Sciatic nerve (tissue), 2 donors: ENCODE measurements around the gene CARMIL3. TPM values are rescaled to one million over a fixed set of nuclear protein-coding genes. Genes with fewer than 3 reads are reported as not detected.
A peak's percentile ranks its signal among the peaks of the same experiment; 100 is the strongest.
"Not testable (repeated sequence)": the region's sequence is repeated elsewhere in the genome, so short reads cannot be mapped to it uniquely, and the experiment has no call there.

Source experiments
- ATAC-seq: fragments of 200-7000 bp; cut with Tn5 transposase; one replicate; pipeline ENCODE4 v1.9.1; 2020; ENCODE audit warnings: mild to moderate bottlenecking, moderate library complexity
- DNase-seq: peaks from one replicate; pipeline ENCODE4 v3.0.0-alpha.2; 2020; ENCODE audit warnings: low spot score
- intact Hi-C: fragments of 100-400 bp; cut with DNase I; formaldehyde crosslinking; loops from one replicate; pipeline ENCODE4 v1.14.2; 2022
- total RNA-seq: library from RNA; stranded (reverse); fragmentation: NEBNext Ultra II Directional; extraction: Animal tissue kit (Norgen Biotek cat#: 25700); gene quantifications from one replicate; pipeline ENCODE4 v1.2.1, GENCODE V29; 2021
- donor health status: DM: no; HTN: no; CAD: no.
- donor health status: DM: no; HTN: no; CAD: no.

Gene CARMIL3
- total RNA-seq, 1 donor from 2014 or later = 0.58 TPM

DNA sequence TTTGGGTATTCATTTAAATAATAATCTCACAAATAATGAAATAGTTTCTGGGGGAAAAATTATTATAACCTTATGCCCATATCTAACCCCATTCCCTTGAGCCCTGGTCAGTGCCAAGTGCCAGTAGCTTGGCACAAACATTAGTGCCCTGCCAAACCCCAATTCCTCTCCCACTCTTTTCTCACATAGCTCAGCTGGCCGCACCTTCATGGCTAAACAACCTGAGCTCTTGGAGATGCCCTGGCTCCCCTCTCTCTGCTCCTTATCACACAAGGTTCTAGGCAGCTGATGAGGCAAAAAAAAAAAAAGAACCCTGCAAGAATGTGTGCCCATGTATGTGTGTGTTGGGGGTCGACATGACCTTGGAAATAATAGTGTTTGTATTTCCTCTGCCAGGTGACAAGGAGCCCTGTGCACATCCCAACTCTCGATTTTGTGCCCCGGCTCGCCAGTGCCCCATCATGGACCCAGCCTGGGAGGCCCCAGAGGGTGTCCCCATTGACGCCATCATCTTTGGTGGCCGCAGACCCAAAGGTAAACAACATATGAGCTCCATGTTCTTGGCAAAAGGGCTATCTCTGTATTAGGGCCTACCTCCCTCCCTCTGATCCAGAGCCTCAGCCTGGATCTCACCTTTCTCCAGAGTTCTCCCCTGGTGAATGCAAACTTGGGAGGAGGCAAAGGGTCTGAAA lies 50.7 kb downstream of the CARMIL3 start:
- intact Hi-C loops = no loop called here
- ATAC-seq (no peak), DNase-seq (no peak)

DNA sequence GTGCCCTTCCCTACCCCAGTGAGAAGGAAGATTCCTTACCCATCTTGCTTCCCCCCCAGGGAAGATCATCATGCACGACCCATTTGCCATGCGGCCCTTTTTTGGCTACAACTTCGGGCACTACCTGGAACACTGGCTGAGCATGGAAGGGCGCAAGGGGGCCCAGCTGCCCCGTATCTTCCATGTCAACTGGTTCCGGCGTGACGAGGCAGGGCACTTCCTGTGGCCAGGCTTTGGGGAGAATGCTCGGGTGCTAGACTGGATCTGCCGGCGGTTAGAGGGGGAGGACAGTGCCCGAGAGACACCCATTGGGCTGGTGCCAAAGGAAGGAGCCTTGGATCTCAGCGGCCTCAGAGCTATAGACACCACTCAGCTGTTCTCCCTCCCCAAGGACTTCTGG lies 51.6 kb downstream of the CARMIL3 start:
- intact Hi-C loops = no loop called here
- no peak for DNase-seq
- ATAC-seq = no peak

DNA sequence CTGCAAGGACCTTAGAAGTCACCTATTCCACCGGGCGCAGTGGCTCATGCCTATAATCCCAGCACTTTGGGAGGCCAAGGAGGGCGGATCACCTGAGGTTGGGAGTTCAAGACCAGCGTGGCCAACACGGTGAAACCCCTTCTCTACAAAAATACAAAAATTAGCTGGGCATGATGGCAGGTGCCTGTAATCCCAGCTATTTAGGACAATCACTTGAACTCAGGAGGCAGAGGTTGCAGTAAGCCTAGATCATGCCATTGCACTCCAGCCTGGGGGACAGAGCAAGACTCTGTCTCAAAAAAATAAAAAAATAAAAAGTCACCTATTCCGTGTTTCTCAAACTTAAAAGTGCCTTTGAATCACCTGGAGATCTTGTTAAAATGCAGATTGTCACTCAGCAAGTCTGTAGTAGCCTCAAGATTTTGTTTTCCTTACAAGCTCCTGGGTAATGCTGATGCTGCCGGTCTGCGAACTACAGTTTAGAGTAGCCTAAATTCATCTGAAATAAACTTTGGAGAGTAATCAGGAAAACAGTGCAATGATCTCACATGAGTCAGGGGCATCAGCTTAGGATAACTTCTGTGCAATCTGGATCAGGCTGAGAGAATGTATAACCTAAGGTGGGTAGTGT lies 53.9 kb downstream of the CARMIL3 start:
- ATAC-seq, intact Hi-C loops, DNase-seq: not testable (repeated sequence)

DNA sequence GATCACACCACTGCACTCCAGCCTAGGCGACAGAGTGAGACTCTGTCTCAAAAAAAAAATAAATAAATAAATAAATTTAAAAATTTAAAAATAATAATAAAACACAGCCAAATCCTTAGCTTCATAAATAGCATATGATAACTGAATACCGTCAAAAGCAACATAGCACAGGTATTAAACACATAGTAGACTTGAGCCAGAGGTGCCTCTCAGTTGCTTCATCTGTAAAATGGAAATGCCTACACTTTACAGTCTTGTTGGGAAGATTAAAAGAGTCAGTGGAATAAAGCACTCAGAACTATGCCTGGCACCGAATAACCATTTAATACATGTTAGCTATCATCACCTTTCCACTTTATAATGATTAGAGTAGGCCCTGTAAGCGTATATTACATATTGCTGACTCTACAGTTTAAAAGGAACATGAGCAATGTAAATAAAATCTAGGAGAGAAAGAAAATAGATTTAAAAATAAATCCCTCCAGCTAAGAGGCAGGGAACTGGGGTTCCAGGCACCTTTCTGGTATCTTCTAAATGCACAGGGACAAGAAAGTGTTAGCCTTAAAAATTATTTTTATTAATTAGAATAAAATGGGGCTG lies 55.0 kb downstream of the CARMIL3 start:
- intact Hi-C loops = no loop called here
- DNase-seq (no peak), ATAC-seq (no peak)

DNA sequence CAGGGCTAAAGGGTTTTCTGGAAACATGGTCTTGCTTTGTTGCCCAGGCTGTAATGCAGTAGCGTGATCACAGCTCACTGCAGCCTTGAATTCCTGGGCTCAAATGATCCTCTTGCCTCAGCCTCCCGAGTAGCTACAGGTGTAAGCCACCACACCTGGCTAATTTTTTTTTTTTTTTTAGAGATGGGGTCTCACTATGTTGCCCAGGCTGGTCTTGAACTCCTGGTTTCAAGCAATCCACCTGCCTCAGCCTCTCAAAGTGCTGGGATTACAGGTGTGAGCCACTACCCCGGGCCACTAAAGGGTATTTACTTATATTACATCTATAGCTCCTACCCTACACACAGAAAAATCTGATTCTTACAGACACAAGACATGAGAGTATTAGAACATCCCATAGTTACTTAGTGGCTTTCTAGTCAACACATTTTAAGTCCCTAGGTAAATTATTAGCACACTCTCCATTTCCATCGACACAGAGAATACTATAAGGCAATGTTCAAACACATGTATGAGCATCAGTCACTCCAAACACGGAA lies 56.6 kb downstream of the CARMIL3 start:
- ATAC-seq = no peak
- intact Hi-C loops = no loop called here
- no peak for DNase-seq

DNA sequence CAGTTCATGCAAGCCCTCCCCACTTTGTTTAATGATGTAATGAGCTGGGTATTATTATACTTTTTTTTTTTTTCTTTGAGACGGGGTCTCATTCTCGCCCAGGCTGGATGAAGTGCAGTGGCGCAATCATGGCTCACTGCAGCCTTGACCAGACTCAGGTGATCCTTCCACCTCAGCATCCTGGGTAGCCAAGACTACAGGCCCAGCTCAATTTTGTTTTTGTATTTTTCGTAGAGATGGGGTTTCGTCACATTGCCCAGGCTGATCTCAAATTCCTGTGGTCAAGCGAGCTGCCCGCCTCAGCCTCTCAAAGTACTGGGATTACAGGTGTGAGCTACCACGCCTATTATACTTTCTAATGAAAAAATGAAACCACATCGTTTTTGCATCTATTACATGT lies 58.3 kb downstream of the CARMIL3 start:
- ATAC-seq = no peak
- intact Hi-C loops = no loop called here
- DNase-seq = no peak

DNA sequence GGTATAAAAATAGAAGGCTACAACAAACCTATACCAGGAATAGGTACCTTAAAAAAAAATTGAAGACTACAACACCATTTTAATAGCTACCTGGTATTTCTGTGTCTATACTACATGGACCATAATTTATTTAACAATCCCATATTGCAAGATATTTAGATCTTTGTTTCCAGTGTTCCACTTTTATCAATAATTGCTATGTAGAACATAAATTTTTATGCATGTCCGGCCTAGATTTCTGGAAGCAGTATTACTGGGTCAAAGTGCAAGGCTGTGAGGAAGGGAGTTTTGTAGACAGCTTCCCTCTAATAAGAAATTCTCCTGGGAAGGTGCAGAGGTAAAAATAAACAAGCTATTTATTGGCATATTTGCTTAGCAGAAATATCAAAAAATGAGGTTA lies 58.7 kb downstream of the CARMIL3 start:
- intact Hi-C loops = no loop called here

DNA sequence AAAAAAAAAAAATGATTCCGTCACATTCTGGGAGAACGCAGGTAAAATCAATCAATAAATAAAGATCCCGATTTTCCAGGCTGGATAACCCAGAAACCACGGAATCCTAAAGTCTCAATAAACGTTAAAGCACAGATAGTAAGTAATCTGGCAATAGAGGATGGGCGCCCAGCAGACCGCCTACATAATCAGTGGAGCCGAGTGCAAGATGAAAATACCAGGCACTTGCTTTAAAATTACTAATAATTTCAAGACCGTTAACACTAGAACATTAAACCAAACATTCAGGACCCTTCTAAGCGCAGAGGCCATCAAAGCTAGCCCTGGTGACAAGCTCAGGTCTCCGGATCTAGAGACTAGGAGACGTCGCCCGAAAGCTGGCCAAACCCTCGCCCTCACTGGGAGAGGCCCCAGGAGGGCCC lies 61.6 kb downstream of the CARMIL3 start:
- no peak for DNase-seq
- ATAC-seq = no peak
- intact Hi-C loops = no loop called here

More for the DNA sequence above, 58.7 kb downstream of the CARMIL3 start:
- DNase-seq (no peak), ATAC-seq (no peak)

DNA sequence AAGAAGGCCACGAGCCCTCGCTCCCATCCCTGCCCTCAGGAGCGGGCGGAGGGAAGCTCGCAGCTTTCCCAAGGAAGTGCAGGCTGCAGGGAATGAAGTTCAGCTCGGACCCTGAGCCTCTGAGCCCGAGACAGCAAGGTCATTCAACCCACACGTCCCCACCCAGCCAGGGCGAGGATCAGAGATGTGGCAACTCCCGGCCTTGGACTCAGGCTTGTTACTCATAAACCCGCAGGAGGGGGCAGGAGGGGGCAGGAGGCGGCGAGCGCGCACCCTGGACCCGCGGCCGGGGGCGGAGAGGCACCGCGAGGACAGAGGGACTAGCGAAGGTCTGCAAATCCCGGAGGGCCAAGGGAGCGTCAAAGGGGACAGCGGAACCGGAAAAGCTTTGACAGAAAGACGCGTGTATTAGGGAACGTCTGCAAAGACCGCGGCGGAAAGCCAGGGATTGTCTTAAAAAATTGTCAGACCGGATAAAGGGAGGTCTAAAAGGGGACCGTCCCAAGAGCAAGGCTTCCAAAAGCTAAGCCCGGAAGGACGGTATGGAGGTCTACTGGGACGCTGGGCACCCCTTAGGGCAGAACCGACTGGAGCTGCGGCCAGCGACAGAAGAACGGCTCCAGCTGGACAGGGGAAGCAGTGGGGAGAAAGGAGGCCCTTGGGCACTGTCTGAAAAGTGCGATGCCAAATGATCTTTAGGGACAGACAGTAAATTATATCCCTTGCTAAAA lies 62.2 kb downstream of the CARMIL3 start:
- intact Hi-C loops = no loop called here
- peak; percentile 59 for ATAC-seq

DNA sequence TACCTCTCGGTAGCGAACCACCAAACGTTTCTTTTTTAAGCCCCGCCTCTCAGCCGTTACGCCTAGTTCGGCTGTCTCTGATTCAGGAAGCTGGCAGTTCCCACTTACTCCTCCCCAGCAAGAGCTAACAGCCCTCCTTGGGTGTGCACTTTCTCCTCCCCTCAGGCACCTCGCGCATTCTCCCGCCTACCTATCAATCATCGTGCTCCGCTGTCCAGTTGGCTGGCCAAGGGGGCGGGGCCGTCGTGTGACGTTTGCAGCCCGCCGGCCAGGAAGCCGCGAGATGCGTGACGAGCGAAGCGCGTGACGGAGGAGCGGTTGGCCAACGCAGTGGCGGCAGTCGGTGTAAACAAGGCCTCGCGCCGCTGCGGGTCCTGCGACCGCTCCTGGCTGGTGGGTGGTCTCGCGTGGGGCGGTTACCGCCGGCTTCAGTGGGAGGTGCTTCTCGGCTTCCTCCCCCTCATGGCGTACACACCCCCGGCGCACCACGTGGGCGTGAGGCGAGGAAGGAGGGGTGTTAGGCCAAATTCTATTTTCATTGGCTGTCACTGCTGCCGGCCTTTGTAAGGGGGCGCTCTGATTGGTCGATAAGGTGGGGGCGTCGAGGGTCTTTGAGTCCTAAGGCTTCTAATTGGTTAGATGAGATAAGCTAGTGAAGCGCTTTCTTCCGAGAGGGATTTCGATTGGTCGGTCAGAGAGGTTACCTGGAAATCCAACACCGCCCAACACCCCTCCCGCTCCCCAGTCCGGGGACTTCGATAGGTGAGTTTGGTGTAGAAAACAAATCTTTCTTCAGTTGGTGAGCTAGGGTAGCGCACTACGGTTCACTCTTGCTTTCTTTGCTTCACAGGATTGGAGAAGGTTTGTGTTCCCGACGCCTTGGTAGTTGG lies 63.0 kb downstream of the CARMIL3 start, which contains the start of the genes DCAF11 and NRL:
Gene DCAF11 (plus strand): TSS at position 246 of the 890 bp plus-strand sequence. CDS start 818 bp downstream, outside the sequence.
Gene NRL (minus strand): TSS at position 418 of the 890 bp plus-strand sequence. CDS start 32,101 bp downstream, outside the sequence.
- ATAC-seq = peak; percentile 97
- intact Hi-C loops = no loop called here
- peak; percentile 99 for DNase-seq

More for the DNA sequence above, 62.2 kb downstream of the CARMIL3 start:
- peak; percentile 89 for DNase-seq

DNA sequence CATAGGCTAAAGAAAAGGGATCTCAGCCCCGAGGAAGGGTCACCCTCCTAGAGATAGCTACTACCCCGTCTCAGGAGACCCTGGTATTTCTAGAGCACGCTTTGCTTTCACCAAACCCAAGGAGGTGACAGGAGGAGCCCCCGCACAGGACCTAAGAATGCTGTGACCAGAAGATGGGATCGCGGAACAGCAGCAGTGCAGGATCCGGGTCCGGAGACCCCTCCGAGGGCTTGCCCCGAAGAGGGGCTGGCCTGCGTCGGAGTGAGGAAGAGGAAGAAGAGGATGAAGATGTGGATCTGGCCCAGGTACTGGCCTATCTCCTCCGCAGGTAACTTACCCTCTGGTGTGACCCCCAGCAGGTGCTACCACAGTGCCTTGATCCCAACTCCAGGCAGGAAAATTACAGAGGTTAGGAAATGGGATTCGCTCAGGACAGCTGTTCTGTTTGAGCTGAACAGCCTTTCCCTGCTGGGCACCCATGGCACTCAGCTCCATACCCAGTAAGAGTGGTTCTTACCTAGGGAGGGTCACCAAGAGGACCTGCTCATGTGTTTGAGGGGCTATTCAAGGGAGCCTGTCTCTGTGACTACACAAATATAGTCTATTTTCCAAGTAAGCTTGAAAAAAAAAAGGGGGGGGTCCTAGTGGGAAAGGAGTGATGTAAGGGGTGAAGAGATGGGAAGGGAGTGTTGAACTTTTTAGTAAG lies 63.8 kb downstream of the CARMIL3 start:
- DNase-seq (no peak), ATAC-seq (no peak)
- intact Hi-C loops = no loop called here

DNA sequence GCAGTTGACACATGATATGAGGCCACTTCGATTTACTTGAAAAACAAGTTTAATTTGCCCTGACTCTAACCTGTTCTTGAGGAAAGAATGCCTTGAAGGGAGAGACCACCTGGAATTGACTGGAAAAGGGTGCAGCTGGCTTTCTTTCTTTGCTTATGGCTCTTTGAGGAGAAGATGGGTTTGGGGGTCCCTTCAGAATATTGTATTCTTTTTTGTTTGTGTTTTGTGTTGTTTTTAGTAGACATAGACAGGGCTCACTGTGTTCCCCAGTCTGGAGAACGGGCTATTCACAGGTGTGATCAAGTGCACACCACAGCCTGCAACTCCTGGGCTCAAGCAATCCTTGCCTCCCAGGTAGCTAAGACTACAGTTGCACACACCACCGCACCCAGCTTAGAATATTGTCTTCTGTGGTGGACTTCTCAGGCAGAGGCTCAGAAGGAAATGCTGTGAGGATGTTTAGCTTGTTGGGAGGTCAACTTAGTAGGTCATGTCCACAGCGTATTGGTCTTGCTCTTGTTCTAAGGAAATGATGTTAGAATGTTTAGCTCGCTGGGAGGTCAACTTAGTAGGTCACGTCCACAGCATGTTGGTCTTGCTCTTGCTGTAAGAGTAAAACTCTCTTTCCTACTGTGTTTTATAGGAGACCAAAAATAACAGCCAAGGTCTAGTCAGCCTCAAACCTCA lies 64.5 kb downstream of the CARMIL3 start:
- intact Hi-C loops = no loop called here
- ATAC-seq (no peak), DNase-seq (no peak)

DNA sequence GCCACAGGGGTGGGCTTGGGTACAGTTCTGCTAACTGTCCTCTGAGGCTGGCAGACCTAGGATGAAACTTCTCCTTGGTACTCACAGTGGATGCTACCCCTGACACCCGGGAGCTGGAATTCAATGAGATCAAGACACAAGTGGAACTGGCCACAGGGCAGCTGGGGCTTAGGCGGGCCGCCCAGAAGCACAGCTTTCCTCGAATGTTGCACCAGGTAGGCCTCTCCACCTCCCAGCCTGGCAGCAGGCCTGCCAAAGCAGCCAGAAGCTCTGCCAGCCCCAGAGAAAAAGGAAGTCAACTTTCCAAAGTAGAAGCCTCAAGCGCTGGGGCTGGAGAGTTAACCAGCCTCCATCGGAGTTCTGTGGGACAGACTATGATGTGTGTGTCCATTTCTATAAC lies 65.4 kb downstream of the CARMIL3 start:
- intact Hi-C loops = no loop called here
- no peak for DNase-seq

More for the DNA sequence above, 65.4 kb downstream of the CARMIL3 start:
- no peak for ATAC-seq
